Lung microvascular endothelial cell (primary cell): Measurements from ENCODE around the gene KRTDAP. TPM values are rescaled to one million over a fixed set of nuclear protein-coding genes. Genes with fewer than 3 reads are reported as not detected.
"Not testable (repeated sequence)": the region's sequence is repeated elsewhere in the genome, so short reads cannot be mapped to it uniquely, and the experiment has no call there.

Experiments used
- DNase-seq, 2 donors: peaks; one replicate each; pipeline versions ENCODE4 v3.0.0 to v3.0.0-alpha.2; 2010; ENCODE audit warnings: low read depth in 2 of 2
- total RNA-seq: library from RNA; depleted of rRNA; stranded (reverse); fragments of >200 nt; gene quantifications from 2 replicates; pipeline ENCODE4 v1.2.1, GENCODE V29; 2014

KRTDAP gene
- total RNA-seq, 1 donor from 2014 or later = not detected

DNA sequence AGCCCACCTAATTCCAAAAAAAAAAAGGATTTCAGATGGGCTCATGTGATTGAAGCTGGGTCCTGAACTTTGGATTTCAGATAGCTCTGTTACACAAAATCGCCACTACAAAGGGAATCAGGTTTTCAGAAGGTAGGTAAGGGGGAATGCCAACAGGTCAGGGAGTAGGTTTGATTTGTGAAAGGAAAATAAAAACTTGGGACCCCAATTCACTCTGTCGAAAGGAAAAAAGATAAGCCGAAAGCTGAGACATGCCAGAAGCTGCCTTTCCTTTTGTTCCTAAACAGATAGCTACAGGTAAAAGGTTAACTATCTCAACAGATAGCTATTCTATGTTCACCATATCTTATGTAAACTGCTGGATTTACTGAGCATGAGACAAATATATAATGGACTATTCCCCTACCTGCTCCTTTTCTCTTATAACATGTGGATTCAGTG lies 4.0 kb downstream of the KRTDAP start:
- no peak for DNase-seq

- no peak for DNase-seq
Measured at GRCh38 chr19:35484252-35485036, 5.8 kb downstream of the KRTDAP start.

DNA sequence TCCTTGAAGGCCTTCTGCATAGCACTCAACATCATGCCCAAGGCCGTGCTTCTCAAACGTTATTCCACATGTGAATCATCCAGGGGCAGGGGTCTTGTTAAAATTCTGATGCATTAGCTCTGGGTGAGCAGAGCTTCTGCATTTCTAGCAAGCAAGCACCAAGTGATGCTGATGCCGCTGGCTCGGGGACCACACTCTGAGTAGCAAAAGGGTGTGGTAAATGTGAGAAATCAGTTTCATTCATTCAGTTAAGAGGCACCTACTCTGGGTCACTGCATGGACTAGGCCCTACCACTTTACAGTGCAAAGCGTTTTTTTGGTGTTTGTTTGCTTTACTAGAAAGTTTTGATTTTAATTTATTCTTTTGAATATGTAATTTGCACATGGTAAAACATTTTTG lies 7.2 kb downstream of the KRTDAP start:
- no peak for DNase-seq

- no peak for DNase-seq
Measured at GRCh38 chr19:35478794-35479677, 11.2 kb downstream of the KRTDAP start.

GRCh38 chr19:35476149-35476548 lies 14.1 kb downstream of the KRTDAP start:
- no peak for DNase-seq

DNA sequence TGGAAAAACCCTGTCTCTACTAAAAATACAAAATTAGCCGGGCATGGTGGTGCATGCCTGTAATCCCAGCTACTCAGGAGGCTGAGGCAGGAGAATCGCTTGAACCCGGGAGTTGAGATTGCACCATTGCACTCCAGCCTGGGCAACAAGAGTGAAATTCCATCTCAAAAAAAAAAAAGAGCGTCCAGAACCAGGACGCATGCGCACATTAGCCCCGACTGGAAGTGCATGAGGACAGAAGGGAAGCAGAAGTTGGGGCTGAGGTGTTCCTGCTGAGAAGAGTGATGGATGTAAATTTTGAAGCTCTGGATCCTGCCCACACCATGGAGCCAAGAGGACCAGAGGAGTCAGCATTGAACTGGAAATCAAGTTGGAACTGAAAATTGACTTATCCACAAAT lies 15.7 kb downstream of the KRTDAP start:
- DNase-seq = not testable (repeated sequence)

- DNase-seq = no peak
Measured at GRCh38 chr19:35474104-35474503, 16.2 kb downstream of the KRTDAP start.

DNA sequence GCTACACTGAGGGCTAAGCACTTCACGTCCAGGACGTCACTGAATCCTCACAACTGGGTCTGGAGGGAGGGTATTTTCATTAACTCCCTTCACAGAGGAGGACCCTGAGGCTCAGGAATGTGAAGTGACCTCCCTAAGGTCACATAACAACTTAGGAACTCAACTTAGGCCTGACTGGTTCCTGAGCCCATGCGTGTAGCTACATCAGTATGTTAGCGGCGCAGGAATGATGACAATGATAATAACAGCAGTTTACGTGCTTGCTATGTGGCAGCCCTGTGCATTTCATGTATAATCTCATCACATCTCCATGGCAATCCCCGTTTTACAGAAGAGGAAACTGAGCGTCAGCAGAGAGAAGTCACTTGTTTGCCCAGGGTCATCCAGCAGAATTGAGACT lies 18.3 kb downstream of the KRTDAP start:
- DNase-seq = no peak

GRCh38 chr19:35471075-35471474 lies 19.2 kb downstream of the KRTDAP start:
- not testable (repeated sequence) for DNase-seq

GRCh38 chr19:35470128-35470527 lies 20.1 kb downstream of the KRTDAP start:
- no peak for DNase-seq

- peak; percentile 36 to 71 for DNase-seq
Measured at GRCh38 chr19:35468637-35469036, 21.6 kb downstream of the KRTDAP start.

- DNase-seq = no peak
Measured at GRCh38 chr19:35466259-35466658, 24.0 kb downstream of the KRTDAP start.

DNA sequence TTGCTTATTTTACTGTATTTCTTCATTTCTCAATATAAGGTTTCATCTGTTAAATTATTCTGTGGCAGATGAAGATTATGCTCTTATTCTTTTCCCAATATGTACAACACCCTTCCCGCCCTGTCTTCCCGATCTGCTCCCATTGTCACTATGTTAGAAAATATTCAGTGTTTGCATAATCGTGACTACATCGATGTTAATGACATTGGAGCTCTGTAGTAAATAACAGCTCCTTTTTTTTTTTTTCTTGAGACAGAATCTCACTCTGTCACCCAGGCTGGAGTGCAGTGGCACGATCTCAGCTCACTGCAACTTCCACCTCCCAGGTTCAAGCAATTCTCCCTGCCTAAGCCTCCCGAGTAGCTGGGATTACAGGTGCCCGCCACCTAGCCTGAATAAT lies 27.3 kb downstream of the KRTDAP start:
- DNase-seq = not testable (repeated sequence)

GRCh38 chr19:35462476-35462953 lies 27.7 kb downstream of the KRTDAP start:
- DNase-seq = peak in 1 of 2 donors; percentile 10

- not testable (repeated sequence) for DNase-seq
Measured at GRCh38 chr19:35461788-35462187, 28.5 kb downstream of the KRTDAP start.

DNA sequence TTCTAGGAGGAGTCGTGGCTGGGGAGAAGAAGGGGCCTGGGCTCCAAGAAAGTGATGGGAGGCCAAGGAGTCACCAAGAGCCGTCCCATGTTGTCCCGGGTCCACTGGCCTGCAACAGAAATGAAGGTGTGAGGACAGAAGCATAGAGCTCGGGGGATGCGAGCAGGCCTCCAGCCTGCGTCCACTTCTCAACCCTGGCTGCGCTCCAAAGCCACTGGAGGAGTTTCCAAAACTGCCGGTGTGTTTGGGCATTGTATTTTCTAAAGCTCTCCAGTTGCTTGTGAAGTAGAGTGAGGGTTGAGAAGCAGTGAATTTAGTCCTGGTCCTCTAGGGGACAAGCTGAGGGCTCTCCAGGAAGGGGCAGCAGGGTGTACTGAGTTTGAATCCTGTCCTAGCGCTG lies 29.2 kb downstream of the KRTDAP start:
- no peak for DNase-seq

- no peak for DNase-seq
Measured at GRCh38 chr19:35460608-35461007, 29.7 kb downstream of the KRTDAP start.

DNA sequence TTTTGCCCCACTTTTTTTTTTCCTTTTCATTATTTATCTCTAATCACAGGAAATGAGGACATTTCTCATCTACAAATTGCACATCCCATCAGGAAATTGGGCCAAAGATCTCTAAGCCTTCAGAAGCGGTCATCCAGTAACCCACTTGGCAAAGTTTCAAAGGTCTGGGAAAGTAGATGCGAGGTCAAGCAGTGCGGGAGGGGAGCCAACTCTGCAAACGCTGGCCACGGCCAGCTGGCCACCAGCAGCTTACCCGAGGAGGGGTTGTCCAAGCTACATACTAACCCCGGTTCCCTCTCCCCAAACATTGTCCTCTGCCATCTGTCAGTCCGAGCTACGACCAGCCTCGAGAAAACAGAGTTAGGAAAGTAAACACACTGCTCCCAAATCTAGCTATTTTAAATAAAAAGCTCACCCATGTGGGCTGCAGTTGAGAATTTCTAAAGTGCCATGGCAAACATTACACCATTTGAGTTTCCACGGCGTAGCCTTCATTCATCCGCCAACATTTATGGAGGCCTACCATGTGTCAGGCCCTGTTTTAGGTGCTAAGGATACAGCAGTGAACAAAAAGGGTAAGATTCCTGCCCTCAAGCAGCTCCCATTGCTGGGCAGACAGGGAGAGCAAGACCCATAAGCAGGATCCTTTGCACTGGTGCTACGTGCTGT lies 30.7 kb downstream of the KRTDAP start:
- DNase-seq = peak in 1 of 2 donors; percentile 80

DNA sequence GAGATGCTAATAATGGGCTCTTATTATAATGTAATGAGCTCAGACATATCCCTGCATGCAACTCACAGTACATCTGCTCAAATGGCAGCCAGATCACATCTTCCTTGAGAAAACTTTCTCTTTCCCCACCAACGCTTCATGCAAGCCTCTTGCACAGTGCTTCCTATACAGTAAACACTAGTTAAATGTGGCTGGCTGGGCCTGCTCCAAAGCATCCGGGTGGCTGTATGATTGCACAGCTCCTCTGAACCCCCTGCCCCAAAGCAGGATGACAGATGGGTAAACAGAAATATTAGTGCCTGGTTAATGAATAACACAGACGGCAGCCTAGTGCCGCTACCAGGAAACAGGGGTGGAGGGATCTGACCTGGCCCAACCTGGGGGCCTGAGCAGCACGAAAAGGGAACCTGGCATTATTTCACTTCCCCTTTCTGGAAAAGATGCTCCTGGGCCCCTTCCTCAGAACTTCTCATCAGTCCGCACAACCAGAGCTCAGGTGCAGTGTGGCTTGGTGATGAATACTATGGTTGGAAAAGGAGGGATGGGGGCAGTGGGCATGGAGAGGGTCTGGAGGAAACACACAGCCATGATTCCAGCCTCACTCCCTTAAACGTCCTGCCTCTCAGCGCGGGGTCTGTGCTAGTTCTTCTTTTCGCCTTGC lies 31.4 kb downstream of the KRTDAP start:
- peak in 1 of 2 donors; percentile 17 for DNase-seq

DNA sequence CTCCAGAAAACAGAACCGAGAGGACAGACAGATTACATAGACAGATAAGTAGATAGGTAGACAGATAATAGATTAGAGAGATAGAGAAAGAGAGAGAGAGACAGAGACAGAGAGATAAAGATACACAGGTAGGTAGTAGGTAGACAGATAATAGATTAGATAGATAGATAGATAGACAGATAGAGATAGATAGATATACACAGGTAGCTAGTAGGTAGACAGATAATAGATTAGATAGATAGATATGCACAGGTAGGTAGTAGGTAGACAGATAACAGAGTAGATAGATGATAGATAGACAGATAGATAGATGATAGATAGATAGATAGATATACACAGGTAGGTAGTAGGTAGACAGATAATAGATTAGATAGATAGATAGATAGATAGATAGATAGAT lies 32.1 kb downstream of the KRTDAP start:
- no peak for DNase-seq

DNA sequence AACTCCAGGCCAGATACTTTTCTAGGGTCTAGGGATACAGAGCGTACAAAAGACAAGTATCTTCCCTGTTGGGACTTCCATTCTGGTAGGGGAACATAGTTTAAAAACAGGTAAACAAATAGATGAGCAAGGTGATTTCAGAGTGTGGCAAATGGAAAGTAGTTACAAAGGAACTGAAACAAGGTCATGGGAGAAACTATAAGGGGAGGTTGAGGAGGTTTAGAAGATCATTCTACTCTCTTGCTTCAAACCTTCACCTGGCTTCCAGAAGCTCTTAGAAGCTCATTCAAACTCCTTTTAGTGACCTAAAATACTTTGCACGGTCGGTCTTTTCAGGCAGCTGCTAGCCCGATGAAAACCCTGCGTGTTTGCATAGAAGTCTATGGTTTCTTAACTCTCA lies 33.1 kb downstream of the KRTDAP start:
- no peak for DNase-seq
